CD14-positive monocyte (primary cell): Measurements from ENCODE around the gene RBM15. TPM values are rescaled to one million over a fixed set of nuclear protein-coding genes. Genes with fewer than 3 reads are reported as not detected.

Experiments
- DNase-seq, 3 donors: peaks; one replicate each; pipeline ENCODE4 v3.0.0-alpha.2; 2011 to 2022
- H2AFZ ChIP-seq: 2 replicates; pipeline ENCODE4 v1.6.0; 2012; ENCODE audit warnings: mild to moderate bottlenecking, low read depth, low read length, inconsistent platforms; ENCODE audit not compliant: insufficient read depth, poor library complexity, severe bottlenecking
- H3K27ac ChIP-seq, 2 donors: 1 replicate in 1 of 2; 2 replicates in 1 of 2; pipeline ENCODE4 v1.5.1; 2012 to 2013; ENCODE audit warnings: low read length in 2 of 2, control low read depth in 1 of 2, inconsistent platforms in 1 of 2, low read depth in 1 of 2, mild to moderate bottlenecking in 1 of 2
- H3K27me3 ChIP-seq, 2 donors: one replicate each; pipeline versions ENCODE4 v1.6.0 to v1.6.1; 2011 to 2013; ENCODE audit warnings: low read length in 2 of 2; ENCODE audit not compliant: control insufficient read depth in 2 of 2, insufficient read depth in 2 of 2
- H3K36me3 ChIP-seq, 2 donors: replicated peaks in 1 of 2; 1 replicate in 1 of 2; 2 replicates in 1 of 2; pipeline versions ENCODE4 v1.5.1 to v1.6.1; 2012 to 2013; ENCODE audit warnings: low read length in 2 of 2, control low read depth in 1 of 2, inconsistent platforms in 1 of 2, mild to moderate bottlenecking in 1 of 2; ENCODE audit not compliant: insufficient read depth in 2 of 2, control insufficient read depth in 1 of 2
- H3K4me1 ChIP-seq, 2 donors: 1 replicate in 1 of 2; 2 replicates in 1 of 2; pipeline versions ENCODE4 v1.5.1 to v1.6.1; 2012 to 2013; ENCODE audit warnings: low read length in 2 of 2, control low read depth in 1 of 2, inconsistent platforms in 1 of 2, mild to moderate bottlenecking in 1 of 2, moderate library complexity in 1 of 2; ENCODE audit not compliant: insufficient read depth in 2 of 2, control insufficient read depth in 1 of 2
- H3K4me2 ChIP-seq: replicated peaks from 2 replicates; pipeline ENCODE3; 2012; ENCODE audit warnings: low read length, moderate library complexity, mild to moderate bottlenecking; ENCODE audit not compliant: poor library complexity, severe bottlenecking; ENCODE audit errors: extremely low read depth
- H3K4me3 ChIP-seq, 3 experiments: fragments of 200-600 bp in 1 of 3; sonication (generic) in 1 of 3; replicated peaks in 1 of 3; 1 replicate in 2 of 3; 2 replicates in 1 of 3; pipeline ENCODE4 v1.5.1; 2011 to 2013; ENCODE audit warnings: low read length in 3 of 3, mild to moderate bottlenecking in 3 of 3, control low read depth in 2 of 3, low read depth in 2 of 3, inconsistent platforms in 1 of 3, moderate library complexity in 1 of 3
- H3K79me2 ChIP-seq: 2 replicates; pipeline ENCODE4 v1.6.0; 2012; ENCODE audit warnings: mild to moderate bottlenecking, control low read depth, inconsistent platforms, low read length, moderate library complexity; ENCODE audit not compliant: insufficient read depth
- H3K9ac ChIP-seq: 2 replicates; pipeline ENCODE4 v1.6.0; 2017; ENCODE audit warnings: low read length, mild to moderate bottlenecking; ENCODE audit not compliant: insufficient read depth, poor library complexity, severe bottlenecking
- H3K9me3 ChIP-seq, 2 donors: replicated peaks in 1 of 2; 1 replicate in 1 of 2; 2 replicates in 1 of 2; pipeline versions ENCODE4 v1.5.1 to v1.6.1; 2012 to 2013; ENCODE audit warnings: low read length in 2 of 2, control low read depth in 1 of 2; ENCODE audit not compliant: control insufficient read depth in 1 of 2, insufficient read depth in 1 of 2
- H4K20me1 ChIP-seq: 2 replicates; pipeline ENCODE4 v1.6.0; 2012; ENCODE audit warnings: mild to moderate bottlenecking, low read length, control low read depth, moderate library complexity; ENCODE audit not compliant: insufficient read depth
- H3K27ac Mint-ChIP-seq, 7 donors: one replicate each; pipeline ENCODE4 v1.8.0; 2020; ENCODE audit warnings: mild to moderate bottlenecking in 7 of 7, mixed read lengths in 7 of 7, moderate library complexity in 6 of 7, inconsistent platforms in 2 of 7
- H3K27me3 Mint-ChIP-seq, 3 donors: one replicate each; pipeline ENCODE4 v1.8.0; 2021 to 2022; ENCODE audit warnings: low read depth in 3 of 3, mild to moderate bottlenecking in 3 of 3, mixed read lengths in 3 of 3, moderate library complexity in 3 of 3, inconsistent platforms in 1 of 3
- H3K36me3 Mint-ChIP-seq, 2 donors: one replicate each; pipeline ENCODE4 v1.8.0; 2020; ENCODE audit warnings: mixed read lengths in 2 of 2, inconsistent platforms in 1 of 2, mild to moderate bottlenecking in 1 of 2
- H3K4me1 Mint-ChIP-seq: one replicate; pipeline ENCODE4 v1.8.0; 2020; ENCODE audit warnings: mild to moderate bottlenecking, mixed read lengths
- H3K4me3 Mint-ChIP-seq, 2 donors: one replicate each; pipeline ENCODE4 v1.8.0; 2020; ENCODE audit warnings: mild to moderate bottlenecking in 2 of 2, mixed read lengths in 2 of 2, moderate library complexity in 1 of 2
- H3K9me3 Mint-ChIP-seq, 7 donors: one replicate each; pipeline ENCODE4 v1.8.0; 2020 to 2022; ENCODE audit warnings: mixed read lengths in 7 of 7, mild to moderate bottlenecking in 6 of 7, moderate library complexity in 6 of 7, inconsistent platforms in 2 of 7
- WGBS: methylation state at CpG from one replicate; pipeline ENCODE4 v1.1.5; 2013; ENCODE audit warnings: missing lambda C conversion rate; ENCODE audit not compliant: insufficient coverage; 5-methylcytosine and 5-hydroxymethylcytosine counted together
- intact Hi-C, 2 donors: fragments of 100-400 bp; cut with micrococcal nuclease; formaldehyde crosslinking; loops; one replicate each; pipeline versions ENCODE4 v1.15.0 to v1.15.1; 2023
- polyA plus RNA-seq, 3 donors: library from polyadenylated mRNA; depleted of rRNA in 1 of 3; unstranded in 2 of 3; stranded (reverse) in 1 of 3; fragments of 300-500 nt in 2 of 3; fragments of >200 nt in 1 of 3; fragmentation: Illumina TruSeq in 2 of 3; gene quantifications; 1 replicate in 2 of 3; 2 replicates in 1 of 3; pipeline ENCODE4 v1.2.3, GENCODE V29; 2012 to 2021
- TF ChIP-seq, protein P1 (sequence below): fragments of 200-600 bp; IDR thresholded peaks from one replicate; pipeline ENCODE4 v1.8.0; 2022; ENCODE audit warnings: antibody characterized with exemption, mild to moderate bottlenecking

RBM15 gene
- polyA plus RNA-seq, 3 donors = 6.7 to 16.8 (median 7.5) TPM

DNA sequence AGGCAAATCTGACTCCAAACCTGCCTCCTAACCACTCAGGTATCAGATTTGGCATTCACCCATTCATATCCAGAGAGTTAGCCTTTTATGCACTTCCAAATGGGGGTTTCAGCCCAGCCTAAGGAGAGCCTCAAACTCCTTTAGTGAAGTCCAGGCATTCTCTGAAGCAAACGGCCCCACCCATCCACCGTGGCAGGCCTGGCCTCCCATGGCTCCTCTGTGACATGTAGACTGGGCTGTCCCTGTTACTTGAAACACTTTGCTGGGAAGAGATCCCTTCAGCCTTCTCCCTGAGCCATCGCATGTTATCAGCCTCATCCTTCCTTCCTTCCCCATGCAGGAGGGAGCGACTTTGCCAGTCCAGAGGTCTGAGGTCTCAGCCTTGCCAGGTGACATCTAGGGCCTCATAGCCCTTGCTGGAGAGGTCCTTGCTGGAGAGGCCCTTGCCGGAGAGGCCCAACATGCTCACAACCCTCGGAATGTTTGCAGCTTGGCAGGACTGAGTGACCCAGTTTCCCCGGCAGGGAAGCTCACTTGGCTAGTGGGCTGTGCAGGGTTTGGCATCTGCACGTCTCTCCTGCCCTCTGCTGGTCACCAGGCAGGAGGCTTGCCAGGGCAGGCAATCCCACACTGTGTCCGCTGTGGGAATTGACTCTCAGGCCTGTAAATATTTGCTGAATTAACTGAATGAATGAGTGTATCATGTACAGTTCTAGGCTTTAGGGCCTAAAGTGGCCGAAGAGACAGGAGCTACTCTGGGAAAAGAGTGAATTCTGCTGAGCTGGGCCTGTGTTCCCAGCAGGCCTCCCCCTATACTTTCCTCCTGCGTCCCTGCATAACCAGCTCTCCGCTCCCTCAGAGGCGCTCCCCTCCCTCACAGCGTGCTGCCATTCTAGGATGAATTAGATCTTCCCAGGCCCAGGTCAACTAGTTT is 26.7 kb upstream of the RBM15 start:
- H3K9me3 ChIP-seq = no peaks in the 10 kb centered on the region
- H3K4me3 ChIP-seq = no peak overlapping the region
- peaks cover 3 to 9% of the 10 kb centered on the region in 2 donors for H3K4me1 ChIP-seq
- no peak overlapping the region for H3K4me3 Mint-ChIP-seq
- H3K79me2 ChIP-seq = no peaks in the 10 kb centered on the region
- H3K9ac ChIP-seq = no peak overlapping the region
- H3K27ac ChIP-seq = no peak overlapping the region
- intact Hi-C loops = loop anchor here (1.0 to 10.0 kb wide), 4 partner anchors 105 to 182 kb away; no protein-coding TSS in a partner anchor
- H3K36me3 ChIP-seq = no peaks in the 10 kb centered on the region
- 36% methylated on average over 10 of the region's 14 CpGs for WGBS
- no peaks in the 10 kb centered on the region for H3K9me3 Mint-ChIP-seq
- H3K4me2 ChIP-seq = no peak overlapping the region
- peaks cover 1 to 5% (median 2%) of the 10 kb centered on the region in 3 donors for H3K27me3 Mint-ChIP-seq
- peaks cover 11% of the 10 kb centered on the region for H3K4me1 Mint-ChIP-seq
- no peak overlapping the region for H2AFZ ChIP-seq
- TF ChIP-seq, protein P1, sequence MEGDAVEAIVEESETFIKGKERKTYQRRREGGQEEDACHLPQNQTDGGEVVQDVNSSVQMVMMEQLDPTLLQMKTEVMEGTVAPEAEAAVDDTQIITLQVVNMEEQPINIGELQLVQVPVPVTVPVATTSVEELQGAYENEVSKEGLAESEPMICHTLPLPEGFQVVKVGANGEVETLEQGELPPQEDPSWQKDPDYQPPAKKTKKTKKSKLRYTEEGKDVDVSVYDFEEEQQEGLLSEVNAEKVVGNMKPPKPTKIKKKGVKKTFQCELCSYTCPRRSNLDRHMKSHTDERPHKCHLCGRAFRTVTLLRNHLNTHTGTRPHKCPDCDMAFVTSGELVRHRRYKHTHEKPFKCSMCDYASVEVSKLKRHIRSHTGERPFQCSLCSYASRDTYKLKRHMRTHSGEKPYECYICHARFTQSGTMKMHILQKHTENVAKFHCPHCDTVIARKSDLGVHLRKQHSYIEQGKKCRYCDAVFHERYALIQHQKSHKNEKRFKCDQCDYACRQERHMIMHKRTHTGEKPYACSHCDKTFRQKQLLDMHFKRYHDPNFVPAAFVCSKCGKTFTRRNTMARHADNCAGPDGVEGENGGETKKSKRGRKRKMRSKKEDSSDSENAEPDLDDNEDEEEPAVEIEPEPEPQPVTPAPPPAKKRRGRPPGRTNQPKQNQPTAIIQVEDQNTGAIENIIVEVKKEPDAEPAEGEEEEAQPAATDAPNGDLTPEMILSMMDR = peak; percentile 95
- peak; percentile 62 to 75 (median 65) for DNase-seq
- H3K27ac Mint-ChIP-seq = no peak overlapping the region
- peaks cover 0 to 3% of the 10 kb centered on the region in 2 donors for H3K36me3 Mint-ChIP-seq
- H3K27me3 ChIP-seq = no peaks in the 10 kb centered on the region
- H4K20me1 ChIP-seq = no peaks in the 10 kb centered on the region

DNA sequence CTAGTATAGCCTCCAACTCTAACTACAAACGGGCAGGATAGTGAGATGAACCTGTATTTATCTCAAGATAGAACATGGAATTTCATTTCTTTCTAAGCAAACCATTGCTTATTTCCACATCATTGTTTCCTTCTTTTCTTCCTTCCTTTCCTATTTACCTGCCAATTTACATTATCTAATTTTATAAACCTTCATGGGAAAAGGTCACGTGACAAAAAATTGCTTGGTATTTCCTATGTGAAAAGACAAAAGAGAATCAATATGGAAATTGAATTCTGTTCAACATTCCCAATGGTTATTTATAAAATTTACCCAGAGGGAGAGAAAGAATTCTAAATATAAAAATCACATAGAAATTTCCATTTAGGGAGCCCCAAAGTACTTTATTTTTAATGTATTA is 22.4 kb upstream of the RBM15 start:
- no peak overlapping the region for H3K4me2 ChIP-seq
- Mint-ChIP-seq H3K27ac (no peak overlapping the region), H3K4me3 (no peak overlapping the region), H3K9me3 (peaks cover 4 to 15% (median 14%) of the 10 kb centered on the region in 7 donors), H3K36me3 (peaks cover 0 to 12% of the 10 kb centered on the region in 2 donors), H3K4me1 (peaks cover 11% of the 10 kb centered on the region), H3K27me3 (peaks cover 0 to 2% (median 0%) of the 10 kb centered on the region in 3 donors)
- intact Hi-C loops = loop anchor here in 1 of 2 donors (10.0 kb wide), 2 partner anchors 148 to 178 kb away; no protein-coding TSS in a partner anchor
- no peaks in the 10 kb centered on the region for H3K79me2 ChIP-seq
- DNase-seq = no peak
- TF ChIP-seq, protein P1 = no peak
- no peaks in the 10 kb centered on the region for H4K20me1 ChIP-seq
- no peaks in the 10 kb centered on the region for H3K27me3 ChIP-seq
- H3K4me3 ChIP-seq = no peak overlapping the region
- WGBS = no CpG with 5 or more reads among the region's 2 CpGs
- H3K27ac ChIP-seq = no peak overlapping the region
- H3K9ac ChIP-seq = no peak overlapping the region
- peaks cover 0 to 8% of the 10 kb centered on the region in 2 donors for H3K4me1 ChIP-seq
- H3K36me3 ChIP-seq = no peaks in the 10 kb centered on the region
- H3K9me3 ChIP-seq = peaks cover 7% of the 10 kb centered on the region in 2 donors
- H2AFZ ChIP-seq = no peak overlapping the region
